T follicular helper cell (primary cell): ENCODE measurements around the gene RIPOR2.
A peak's percentile ranks its signal among the peaks of the same experiment; 100 is the strongest.
"Not testable (repeated sequence)": the region's sequence is repeated elsewhere in the genome, so short reads cannot be mapped to it uniquely, and the experiment has no call there.

Experiments
- DNase-seq: peaks from one replicate; pipeline ENCODE4 v3.0.0-alpha.2; 2020; ENCODE audit warnings: low read depth

Gene RIPOR2

GRCh38 chr6:24957199-24957598, 21.4 kb upstream of the RIPOR2 start:
- no peak for DNase-seq

- DNase-seq = no peak
Observed at GRCh38 chr6:24953726-24954125, 18.0 kb upstream of the RIPOR2 start.

- peak; percentile 31 for DNase-seq
Observed at GRCh38 chr6:24951811-24952299, 16.1 kb upstream of the RIPOR2 start.

GRCh38 chr6:24950218-24950941, 14.6 kb upstream of the RIPOR2 start:
- DNase-seq = no peak

GRCh38 chr6:24949020-24949569, 13.3 kb upstream of the RIPOR2 start:
- DNase-seq = no peak

- not testable (repeated sequence) for DNase-seq
Observed at GRCh38 chr6:24948261-24948660, 12.5 kb upstream of the RIPOR2 start.

GRCh38 chr6:24947636-24948035, 11.9 kb upstream of the RIPOR2 start:
- DNase-seq = no peak

GRCh38 chr6:24945054-24945453, 9.3 kb upstream of the RIPOR2 start:
- no peak for DNase-seq

GRCh38 chr6:24943774-24944173, 8.0 kb upstream of the RIPOR2 start:
- no peak for DNase-seq

- no peak for DNase-seq
Observed at GRCh38 chr6:24940311-24940917, 4.7 kb upstream of the RIPOR2 start.

GRCh38 chr6:24936641-24937317, 1.0 kb upstream of the RIPOR2 start:
- peak; percentile 44 for DNase-seq

GRCh38 chr6:24933868-24934401, 1.8 kb downstream of the RIPOR2 start:
- DNase-seq = peak; percentile 33

- DNase-seq = no peak
Observed at GRCh38 chr6:24933266-24933665, 2.5 kb downstream of the RIPOR2 start.

GRCh38 chr6:24932832-24933231, 2.9 kb downstream of the RIPOR2 start:
- DNase-seq = no peak

- DNase-seq = no peak
Observed at GRCh38 chr6:24931718-24932691, 3.8 kb downstream of the RIPOR2 start.

- no peak for DNase-seq
Observed at GRCh38 chr6:24931296-24931695, 4.5 kb downstream of the RIPOR2 start.

GRCh38 chr6:24930431-24930871, 5.3 kb downstream of the RIPOR2 start:
- no peak for DNase-seq

GRCh38 chr6:24929242-24929641, 6.5 kb downstream of the RIPOR2 start:
- DNase-seq = no peak

GRCh38 chr6:24927985-24928745, 7.6 kb downstream of the RIPOR2 start:
- no peak for DNase-seq

GRCh38 chr6:24927277-24927955, 8.3 kb downstream of the RIPOR2 start:
- DNase-seq = no peak
